ENCODE data around the gene ACTL6B.

- TF ChIP-seq CTCF (conservative IDR thresholded peaks at IDR 0.05) (no peak), EZH2 (IDR thresholded peaks at IDR 0.05; ENCODE audit: low read depth) (no peak)
These were observed 18.8 kb upstream of the ACTL6B start for GRCh38 chr7:100675105-100675451.

All from PC-9 (cell line).